Middle frontal gyrus (tissue), 1 donor: ENCODE results near the gene SI.
"Not testable (repeated sequence)": the region's sequence is repeated elsewhere in the genome, so short reads cannot be mapped to it uniquely, and the experiment has no call there.

Experiments
- DNase-seq: peaks from one replicate; pipeline ENCODE4 v3.0.0-alpha.2; 2015; ENCODE audit warnings: low spot score; ENCODE audit errors: extremely low spot score

SI gene

GRCh38 chr3:165078293-165078692 lies at the start of gene SI:
TSS of gene SI (minus strand) at chr3:165078496. CDS start at chr3:165076012, 2,484 bp downstream.
- no peak for DNase-seq

GRCh38 chr3:165125836-165126235 lies 47.5 kb upstream of the SI start:
- no peak for DNase-seq

- no peak for DNase-seq
Measured at GRCh38 chr3:165111401-165111800, 33.1 kb upstream of the SI start.

GRCh38 chr3:165103616-165104015 lies 25.3 kb upstream of the SI start:
- no peak for DNase-seq

- DNase-seq, result no peak
Measured at GRCh38 chr3:165082650-165083049, 4.4 kb upstream of the SI start.

GRCh38 chr3:165081183-165081582 lies 2.9 kb upstream of the SI start:
- no peak for DNase-seq

- DNase-seq, result no peak
Measured at GRCh38 chr3:165075695-165076094, 2.6 kb downstream of the SI start.

- DNase-seq, result no peak
Measured at GRCh38 chr3:165070682-165071081, 7.6 kb downstream of the SI start.

GRCh38 chr3:165056510-165056909 lies 21.8 kb downstream of the SI start:
- DNase-seq, result no peak

GRCh38 chr3:165040186-165040585 lies 38.1 kb downstream of the SI start:
- DNase-seq, result no peak

- no peak for DNase-seq
Measured at GRCh38 chr3:165011557-165011956, 66.7 kb downstream of the SI start.

GRCh38 chr3:164984947-164985346 lies 93.3 kb downstream of the SI start:
- DNase-seq, result no peak

GRCh38 chr3:164962610-164963009 lies 115.7 kb downstream of the SI start:
- DNase-seq, result no peak

- no peak for DNase-seq
Measured at GRCh38 chr3:164952966-164953365, 125.3 kb downstream of the SI start.

- DNase-seq, result not testable (repeated sequence)
Measured at GRCh38 chr3:164951403-164951802, 126.9 kb downstream of the SI start.

GRCh38 chr3:164940745-164941144 lies 137.6 kb downstream of the SI start:
- no peak for DNase-seq

GRCh38 chr3:164929642-164930041 lies 148.7 kb downstream of the SI start:
- no peak for DNase-seq
